ENCODE data around the gene ATF6. TPM values are rescaled to one million over a fixed set of nuclear protein-coding genes. Genes with fewer than 3 reads are reported as not detected.

ATF6 gene
- total RNA-seq, 1 donor from 2014 or later, result 27.7 TPM

Other genes starting within 250 kb of the ATF6 start
- 0.91 and 1.2 TPM in 2 replicates for gene HSPA6, start 241.8 kb upstream of the ATF6 start, total RNA-seq
- gene FCGR3A, start 216.5 kb upstream of the ATF6 start, total RNA-seq, result not detected in 2 replicates
- gene FCGR3B, start 135.1 kb upstream of the ATF6 start, total RNA-seq, result not detected in 2 replicates
- not detected in 2 replicates for gene FCGR2B, start 103.2 kb upstream of the ATF6 start, total RNA-seq
- gene FCRLA, start 59.1 kb upstream of the ATF6 start, total RNA-seq, result not detected in 2 replicates
- gene FCRLB, start 44.8 kb upstream of the ATF6 start, total RNA-seq, result not detected in 2 replicates
- 38.2 and 39.7 TPM in 2 replicates for gene DUSP12, start 16.5 kb upstream of the ATF6 start, total RNA-seq